H1 (cell line): Measurements from ENCODE around the gene LDLRAD1. TPM values are rescaled to one million over a fixed set of nuclear protein-coding genes. Genes with fewer than 3 reads are reported as not detected.

ENCODE experiments used
- CBX8 ChIP-seq: fragments of 300-800, 300-1000 bp; sonication (generic); IDR thresholded peaks from 2 replicates; pipeline ENCODE4 v1.7.1; 2016; ENCODE audit warnings: low read depth, low read length, borderline replicate concordance
- HDAC2 ChIP-seq, 2 experiments: fragments of 300-600 bp in 1 of 2; sonication (generic) in 1 of 2; IDR thresholded peaks; 2 replicates each; pipeline ENCODE4 v1.6.1; 2011 to 2012; ENCODE audit warnings: low read depth in 2 of 2, low read length in 2 of 2, mild to moderate bottlenecking in 2 of 2, moderate library complexity in 2 of 2, borderline replicate concordance in 1 of 2, inconsistent platforms in 1 of 2
- JUN ChIP-seq: IDR thresholded peaks from 2 replicates; pipeline ENCODE4 v1.6.1; 2011; ENCODE audit warnings: low read depth, mild to moderate bottlenecking, improper control_type of control experiment, low read length
- NANOG ChIP-seq: IDR thresholded peaks from 2 replicates; pipeline ENCODE4 v1.6.1; 2011; ENCODE audit warnings: low read length, low read depth, mild to moderate bottlenecking, inconsistent platforms; ENCODE audit not compliant: insufficient read depth, poor library complexity, severe bottlenecking
- POLR2A ChIP-seq, 2 experiments: IDR thresholded peaks; 1 replicate in 1 of 2; 2 replicates in 1 of 2; pipeline ENCODE4 v1.6.1; 2011; ENCODE audit warnings: low read depth in 2 of 2, low read length in 2 of 2, mild to moderate bottlenecking in 2 of 2; ENCODE audit errors: control extremely low read depth in 1 of 2
- RBBP5 ChIP-seq: IDR thresholded peaks from 2 replicates; pipeline ENCODE4 v1.7.1; 2012; ENCODE audit warnings: low read depth, mild to moderate bottlenecking, inconsistent platforms, low read length, moderate library complexity, borderline replicate concordance
- TAF1 ChIP-seq: IDR thresholded peaks from 2 replicates; pipeline ENCODE4 v1.6.1; 2011; ENCODE audit warnings: mild to moderate bottlenecking, low read depth, low read length
- TBP ChIP-seq: IDR thresholded peaks from 2 replicates; pipeline ENCODE4 v1.6.1; 2011; ENCODE audit warnings: low read depth, low read length, improper control_type of control experiment
- YY1 ChIP-seq: IDR thresholded peaks from 2 replicates; pipeline ENCODE4 v1.6.1; 2011; ENCODE audit warnings: low read depth, mild to moderate bottlenecking, low read length
- polyA plus RNA-seq, 7 experiments: library from polyadenylated mRNA; depleted of rRNA in 3 of 7; stranded (reverse) in 5 of 7; unstranded in 2 of 7; fragments of >200 nt in 5 of 7; fragments of 200-250 nt in 2 of 7; gene quantifications; 1 replicate in 5 of 7; 2 replicates in 1 of 7; 4 replicates in 1 of 7; pipeline versions ENCODE4 v1.2.1 to v1.2.3, GENCODE V29; 2011 to 2013; ENCODE audit warnings: missing spikeins in 2 of 7, mixed read lengths in 2 of 7
- total RNA-seq: library from RNA; stranded (reverse); fragmentation: NEBNext Ultra II Directional; extraction: Animal tissue kit (Norgen Biotek cat#: 25700); gene quantifications from 2 replicates; pipeline ENCODE4 v1.2.1, GENCODE V29; 2021
- TF ChIP-seq, protein P1 (sequence below): IDR thresholded peaks from 2 replicates; pipeline ENCODE4 v1.6.1; 2012; ENCODE audit warnings: inconsistent platforms

The LDLRAD1 gene
- total and polyA plus RNA-seq, 2 of the 8 experiments (the other 6 are each of a cell fraction or from before 2014, with no cell fraction given): not detected

- TF ChIP-seq POLR2A (IDR thresholded peaks at IDR 0.05; ENCODE audit: control extremely low read depth in 1 of 2, low read depth in 2 of 2, low read length in 2 of 2) (peak in 1 of 2 experiments; percentile 61; a peak in 2 of 3 replicates), CBX8 (no peak), RBBP5 (peak; percentile 48; the same call in 1 of the 2 replicates), NANOG (no peak), HDAC2 (IDR thresholded peaks at IDR 0.05; ENCODE audit: borderline replicate concordance in 1 of 2, low read depth in 2 of 2, low read length in 2 of 2) (no peak), TAF1 (peak; percentile 71), TBP (peak; percentile 57; the same call in 1 of the 2 replicates), JUN (no peak), YY1 (no peak)
- TF ChIP-seq, protein P1, sequence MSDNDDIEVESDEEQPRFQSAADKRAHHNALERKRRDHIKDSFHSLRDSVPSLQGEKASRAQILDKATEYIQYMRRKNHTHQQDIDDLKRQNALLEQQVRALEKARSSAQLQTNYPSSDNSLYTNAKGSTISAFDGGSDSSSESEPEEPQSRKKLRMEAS: peak; percentile 26; the same call in 1 of the 2 replicates
- TF ChIP-seq, all 59 proteins: peak for 12
Observed at GRCh38 chr1:53982034-53982762, 35.8 kb downstream of the LDLRAD1 start (continued).
